ENCODE results near the gene GPC6.

GPC6 gene

GRCh38 chr13:93515267-93515666 lies 288.7 kb downstream of the GPC6 start:
- H3K9ac ChIP-seq (ENCODE audit: low read depth in 1 of 2, low read length in 2 of 2), result no peak overlapping the region

GRCh38 chr13:93517658-93518057 lies 291.1 kb downstream of the GPC6 start:
- Histone ChIP-seq H3K36me3 (ENCODE audit: control insufficient read depth in 2 of 2, insufficient read depth in 2 of 2, low read length in 2 of 2) (no peaks in the 10 kb centered on the region), H3K4me1 (ENCODE audit: control insufficient read depth in 2 of 2, insufficient read depth in 2 of 2, low read length in 2 of 2) (no peaks in the 10 kb centered on the region), H3K27ac (ENCODE audit: low read depth in 2 of 2, low read length in 2 of 2) (no peak overlapping the region), H3K4me3 (ENCODE audit: low read length in 2 of 2) (no peak overlapping the region), H3K27me3 (ENCODE audit: control insufficient read depth in 2 of 2, insufficient read depth in 2 of 2, low read length in 2 of 2) (no peaks in the 10 kb centered on the region), H3K9me3 (ENCODE audit: control insufficient read depth in 2 of 2, low read length in 2 of 2) (no peaks in the 10 kb centered on the region), H3K9ac (ENCODE audit: low read depth in 1 of 2, low read length in 2 of 2) (no peak overlapping the region)

More at GRCh38 chr13:93515267-93515666, 288.7 kb downstream of the GPC6 start:
- Histone ChIP-seq H3K36me3 (ENCODE audit: control insufficient read depth in 2 of 2, insufficient read depth in 2 of 2, low read length in 2 of 2) (no peaks in the 10 kb centered on the region), H3K9me3 (ENCODE audit: control insufficient read depth in 2 of 2, low read length in 2 of 2) (no peaks in the 10 kb centered on the region), H3K27me3 (ENCODE audit: control insufficient read depth in 2 of 2, insufficient read depth in 2 of 2, low read length in 2 of 2) (no peaks in the 10 kb centered on the region), H3K4me1 (ENCODE audit: control insufficient read depth in 2 of 2, insufficient read depth in 2 of 2, low read length in 2 of 2) (no peaks in the 10 kb centered on the region), H3K27ac (ENCODE audit: low read depth in 2 of 2, low read length in 2 of 2) (no peak overlapping the region), H3K4me3 (ENCODE audit: low read length in 2 of 2) (no peak overlapping the region)

GRCh38 chr13:93521307-93521706 lies 294.7 kb downstream of the GPC6 start:
- Histone ChIP-seq H3K27ac (ENCODE audit: low read depth in 2 of 2, low read length in 2 of 2) (no peak overlapping the region), H3K4me1 (ENCODE audit: control insufficient read depth in 2 of 2, insufficient read depth in 2 of 2, low read length in 2 of 2) (no peaks in the 10 kb centered on the region), H3K36me3 (ENCODE audit: control insufficient read depth in 2 of 2, insufficient read depth in 2 of 2, low read length in 2 of 2) (no peaks in the 10 kb centered on the region), H3K9me3 (ENCODE audit: control insufficient read depth in 2 of 2, low read length in 2 of 2) (no peaks in the 10 kb centered on the region), H3K9ac (ENCODE audit: low read depth in 1 of 2, low read length in 2 of 2) (no peak overlapping the region), H3K27me3 (ENCODE audit: control insufficient read depth in 2 of 2, insufficient read depth in 2 of 2, low read length in 2 of 2) (no peaks in the 10 kb centered on the region), H3K4me3 (ENCODE audit: low read length in 2 of 2) (no peak overlapping the region)

- H3K4me1 ChIP-seq (ENCODE audit: control insufficient read depth in 2 of 2, insufficient read depth in 2 of 2, low read length in 2 of 2), result no peaks in the 10 kb centered on the region
Measured at GRCh38 chr13:93522501-93522900, 295.9 kb downstream of the GPC6 start.

GRCh38 chr13:93525087-93525486 lies 298.5 kb downstream of the GPC6 start:
- H3K4me3 ChIP-seq (ENCODE audit: low read length in 2 of 2), result no peak overlapping the region
- no peak overlapping the region for H3K9ac ChIP-seq (ENCODE audit: low read depth in 1 of 2, low read length in 2 of 2)
- no peaks in the 10 kb centered on the region for H3K36me3 ChIP-seq (ENCODE audit: control insufficient read depth in 2 of 2, insufficient read depth in 2 of 2, low read length in 2 of 2)
- no peaks in the 10 kb centered on the region for H3K4me1 ChIP-seq (ENCODE audit: control insufficient read depth in 2 of 2, insufficient read depth in 2 of 2, low read length in 2 of 2)
- no peaks in the 10 kb centered on the region for H3K27me3 ChIP-seq (ENCODE audit: control insufficient read depth in 2 of 2, insufficient read depth in 2 of 2, low read length in 2 of 2)
- H3K9me3 ChIP-seq (ENCODE audit: control insufficient read depth in 2 of 2, low read length in 2 of 2), result no peaks in the 10 kb centered on the region
- no peak overlapping the region for H3K27ac ChIP-seq (ENCODE audit: low read depth in 2 of 2, low read length in 2 of 2)

More at GRCh38 chr13:93522501-93522900, 295.9 kb downstream of the GPC6 start:
- Histone ChIP-seq H3K27me3 (ENCODE audit: control insufficient read depth in 2 of 2, insufficient read depth in 2 of 2, low read length in 2 of 2) (no peaks in the 10 kb centered on the region), H3K27ac (ENCODE audit: low read depth in 2 of 2, low read length in 2 of 2) (no peak overlapping the region), H3K4me3 (ENCODE audit: low read length in 2 of 2) (no peak overlapping the region), H3K9ac (ENCODE audit: low read depth in 1 of 2, low read length in 2 of 2) (no peak overlapping the region), H3K9me3 (ENCODE audit: control insufficient read depth in 2 of 2, low read length in 2 of 2) (no peaks in the 10 kb centered on the region), H3K36me3 (ENCODE audit: control insufficient read depth in 2 of 2, insufficient read depth in 2 of 2, low read length in 2 of 2) (no peaks in the 10 kb centered on the region)

- H3K27ac ChIP-seq (ENCODE audit: low read depth in 2 of 2, low read length in 2 of 2), result no peak overlapping the region
- H3K36me3 ChIP-seq (ENCODE audit: control insufficient read depth in 2 of 2, insufficient read depth in 2 of 2, low read length in 2 of 2), result no peaks in the 10 kb centered on the region
Measured at GRCh38 chr13:93527748-93528297, 301.2 kb downstream of the GPC6 start.

GRCh38 chr13:93529961-93530360 lies 303.4 kb downstream of the GPC6 start:
- H3K27me3 ChIP-seq (ENCODE audit: control insufficient read depth in 2 of 2, insufficient read depth in 2 of 2, low read length in 2 of 2), result no peaks in the 10 kb centered on the region
- no peak overlapping the region for H3K27ac ChIP-seq (ENCODE audit: low read depth in 2 of 2, low read length in 2 of 2)
- H3K9ac ChIP-seq (ENCODE audit: low read depth in 1 of 2, low read length in 2 of 2), result no peak overlapping the region
- no peak overlapping the region for H3K4me3 ChIP-seq (ENCODE audit: low read length in 2 of 2)
- H3K36me3 ChIP-seq (ENCODE audit: control insufficient read depth in 2 of 2, insufficient read depth in 2 of 2, low read length in 2 of 2), result no peaks in the 10 kb centered on the region
- H3K4me1 ChIP-seq (ENCODE audit: control insufficient read depth in 2 of 2, insufficient read depth in 2 of 2, low read length in 2 of 2), result no peaks in the 10 kb centered on the region
- H3K9me3 ChIP-seq (ENCODE audit: control insufficient read depth in 2 of 2, low read length in 2 of 2), result no peaks in the 10 kb centered on the region

More at GRCh38 chr13:93527748-93528297, 301.2 kb downstream of the GPC6 start:
- H3K4me1 ChIP-seq (ENCODE audit: control insufficient read depth in 2 of 2, insufficient read depth in 2 of 2, low read length in 2 of 2), result no peaks in the 10 kb centered on the region
- no peaks in the 10 kb centered on the region for H3K9me3 ChIP-seq (ENCODE audit: control insufficient read depth in 2 of 2, low read length in 2 of 2)
- no peak overlapping the region for H3K4me3 ChIP-seq (ENCODE audit: low read length in 2 of 2)
- no peaks in the 10 kb centered on the region for H3K27me3 ChIP-seq (ENCODE audit: control insufficient read depth in 2 of 2, insufficient read depth in 2 of 2, low read length in 2 of 2)
- H3K9ac ChIP-seq (ENCODE audit: low read depth in 1 of 2, low read length in 2 of 2), result no peak overlapping the region

GRCh38 chr13:93534181-93534700 lies 307.6 kb downstream of the GPC6 start:
- no peaks in the 10 kb centered on the region for H3K36me3 ChIP-seq (ENCODE audit: control insufficient read depth in 2 of 2, insufficient read depth in 2 of 2, low read length in 2 of 2)
- H3K27ac ChIP-seq (ENCODE audit: low read depth in 2 of 2, low read length in 2 of 2), result no peak overlapping the region
- no peak overlapping the region for H3K4me3 ChIP-seq (ENCODE audit: low read length in 2 of 2)
- no peaks in the 10 kb centered on the region for H3K27me3 ChIP-seq (ENCODE audit: control insufficient read depth in 2 of 2, insufficient read depth in 2 of 2, low read length in 2 of 2)
- H3K4me1 ChIP-seq (ENCODE audit: control insufficient read depth in 2 of 2, insufficient read depth in 2 of 2, low read length in 2 of 2), result no peaks in the 10 kb centered on the region
- H3K9me3 ChIP-seq (ENCODE audit: control insufficient read depth in 2 of 2, low read length in 2 of 2), result no peaks in the 10 kb centered on the region
- no peak overlapping the region for H3K9ac ChIP-seq (ENCODE audit: low read depth in 1 of 2, low read length in 2 of 2)

GRCh38 chr13:93535251-93535650 lies 308.6 kb downstream of the GPC6 start:
- Histone ChIP-seq H3K36me3 (ENCODE audit: control insufficient read depth in 2 of 2, insufficient read depth in 2 of 2, low read length in 2 of 2) (no peaks in the 10 kb centered on the region), H3K27me3 (ENCODE audit: control insufficient read depth in 2 of 2, insufficient read depth in 2 of 2, low read length in 2 of 2) (no peaks in the 10 kb centered on the region), H3K9me3 (ENCODE audit: control insufficient read depth in 2 of 2, low read length in 2 of 2) (no peaks in the 10 kb centered on the region), H3K4me3 (ENCODE audit: low read length in 2 of 2) (no peak overlapping the region), H3K9ac (ENCODE audit: low read depth in 1 of 2, low read length in 2 of 2) (no peak overlapping the region), H3K27ac (ENCODE audit: low read depth in 2 of 2, low read length in 2 of 2) (no peak overlapping the region), H3K4me1 (ENCODE audit: control insufficient read depth in 2 of 2, insufficient read depth in 2 of 2, low read length in 2 of 2) (no peaks in the 10 kb centered on the region)

GRCh38 chr13:93539914-93540313 lies 313.3 kb downstream of the GPC6 start:
- Histone ChIP-seq H3K4me3 (ENCODE audit: low read length in 2 of 2) (no peak overlapping the region), H3K36me3 (ENCODE audit: control insufficient read depth in 2 of 2, insufficient read depth in 2 of 2, low read length in 2 of 2) (no peaks in the 10 kb centered on the region), H3K9me3 (ENCODE audit: control insufficient read depth in 2 of 2, low read length in 2 of 2) (no peaks in the 10 kb centered on the region)

More at GRCh38 chr13:93539914-93540313, 313.3 kb downstream of the GPC6 start:
- Histone ChIP-seq H3K27ac (ENCODE audit: low read depth in 2 of 2, low read length in 2 of 2) (no peak overlapping the region), H3K27me3 (ENCODE audit: control insufficient read depth in 2 of 2, insufficient read depth in 2 of 2, low read length in 2 of 2) (no peaks in the 10 kb centered on the region), H3K4me1 (ENCODE audit: control insufficient read depth in 2 of 2, insufficient read depth in 2 of 2, low read length in 2 of 2) (no peaks in the 10 kb centered on the region), H3K9ac (ENCODE audit: low read depth in 1 of 2, low read length in 2 of 2) (no peak overlapping the region)
